ENCODE data around the gene SMCR8. TPM values are rescaled to one million over a fixed set of nuclear protein-coding genes. Genes with fewer than 3 reads are reported as not detected.

Gene SMCR8
- total RNA-seq, 1 experiment from 2014 or later, result 28.4 TPM

GRCh38 chr17:18267927-18268711 lies 47.0 kb upstream of the SMCR8 start:
- Mint-ChIP-seq H3K27ac (ENCODE audit: unreplicated experiment) (peak overlapping the region; percentile 73), H3K27me3 (ENCODE audit: insufficient read depth, unreplicated experiment) (no peaks in the 10 kb centered on the region), H3K4me3 (ENCODE audit: unreplicated experiment) (no peak overlapping the region), H3K36me3 (ENCODE audit: insufficient read depth, unreplicated experiment) (peaks cover 49% of the 10 kb centered on the region), H3K4me1 (ENCODE audit: low read depth, unreplicated experiment) (peaks cover 6% of the 10 kb centered on the region), H3K9me3 (ENCODE audit: unreplicated experiment) (no peaks in the 10 kb centered on the region)
- no peak overlapping the region for H3K4me3 ChIP-seq (ENCODE audit: low read depth, low read length)
- no peaks in the 10 kb centered on the region for H3K9me3 ChIP-seq
- no peaks in the 10 kb centered on the region for H3K36me3 ChIP-seq (ENCODE audit: control insufficient read depth, insufficient read depth, low read length)
- BruUV-seq (replicated peaks), result no TSS peak
- POLR2A ChIA-PET, result interaction anchor here (0.6 to 1.0 kb wide), 4 partner anchors 9 to 85 kb away, joined by 3 to 4 read pairs (median 3); no protein-coding TSS in a partner anchor
- DNase-seq, result no peak
- H3K4me1 ChIP-seq, result peaks cover 16% of the 10 kb centered on the region
- intact Hi-C loops (cut with micrococcal nuclease; ENCODE audit: unreplicated experiment), result no loop called here
- TF ChIP-seq CTCF (IDR thresholded peaks at IDR 0.05; ENCODE audit: insufficient read depth in 1 of 2, low read depth in 1 of 2, low read length in 1 of 2, severe bottlenecking in 1 of 2, unreplicated experiment in 1 of 2), result no peak
- H3K27me3 ChIP-seq (replicated peaks; ENCODE audit: control insufficient read depth, insufficient read depth, low read length), result no peaks in the 10 kb centered on the region
- CTCF ChIA-PET, result interaction anchor here (0.6 kb wide), 1 partner anchor 28 kb away, joined by 3 read pairs; no protein-coding TSS in a partner anchor

- Mint-ChIP-seq H3K36me3 (ENCODE audit: insufficient read depth, unreplicated experiment) (peaks cover 54% of the 10 kb centered on the region), H3K9me3 (ENCODE audit: unreplicated experiment) (no peaks in the 10 kb centered on the region), H3K4me3 (ENCODE audit: unreplicated experiment) (no peak overlapping the region), H3K27me3 (ENCODE audit: insufficient read depth, unreplicated experiment) (no peaks in the 10 kb centered on the region), H3K4me1 (ENCODE audit: low read depth, unreplicated experiment) (peaks cover 6% of the 10 kb centered on the region), H3K27ac (ENCODE audit: unreplicated experiment) (peak overlapping the region; percentile 59)
- Histone ChIP-seq H3K4me1 (peaks cover 16% of the 10 kb centered on the region), H3K36me3 (ENCODE audit: control insufficient read depth, insufficient read depth, low read length) (peaks cover 5% of the 10 kb centered on the region; the same call in 1 of the 2 replicates), H3K9me3 (no peaks in the 10 kb centered on the region), H3K27me3 (replicated peaks; ENCODE audit: control insufficient read depth, insufficient read depth, low read length) (no peaks in the 10 kb centered on the region), H3K4me3 (ENCODE audit: low read depth, low read length) (no peak overlapping the region)
- POLR2A ChIA-PET, result interaction anchor here (1.1 kb wide), 1 partner anchor 9 kb away, joined by 5 read pairs; the partner anchor contains the start of gene MIEF2
- intact Hi-C loops (cut with micrococcal nuclease; ENCODE audit: unreplicated experiment), result no loop called here
- CTCF ChIA-PET, result no interaction called here
- DNase-seq, result no peak
- no peak for TF ChIP-seq CTCF (IDR thresholded peaks at IDR 0.05; ENCODE audit: insufficient read depth in 1 of 2, low read depth in 1 of 2, low read length in 1 of 2, severe bottlenecking in 1 of 2, unreplicated experiment in 1 of 2)
- BruUV-seq (replicated peaks), result no TSS peak
Observed at GRCh38 chr17:18270046-18270931, 44.8 kb upstream of the SMCR8 start.

GRCh38 chr17:18277076-18277475 lies 38.0 kb upstream of the SMCR8 start:
- ChIA-PET POLR2A (no interaction called here), CTCF (no interaction called here)
- H3K27me3 ChIP-seq (replicated peaks; ENCODE audit: control insufficient read depth, insufficient read depth, low read length), result no peaks in the 10 kb centered on the region

More at GRCh38 chr17:18277076-18277475, 38.0 kb upstream of the SMCR8 start:
- Histone ChIP-seq H3K4me1 (no peaks in the 10 kb centered on the region), H3K4me3 (ENCODE audit: low read depth, low read length) (no peak overlapping the region), H3K9me3 (no peaks in the 10 kb centered on the region), H3K36me3 (ENCODE audit: control insufficient read depth, insufficient read depth, low read length) (peaks cover 9% of the 10 kb centered on the region)
- Mint-ChIP-seq H3K4me3 (ENCODE audit: unreplicated experiment) (no peak overlapping the region), H3K27ac (ENCODE audit: unreplicated experiment) (no peak overlapping the region), H3K27me3 (ENCODE audit: insufficient read depth, unreplicated experiment) (no peaks in the 10 kb centered on the region), H3K36me3 (ENCODE audit: insufficient read depth, unreplicated experiment) (peaks cover 83% of the 10 kb centered on the region), H3K9me3 (ENCODE audit: unreplicated experiment) (no peaks in the 10 kb centered on the region), H3K4me1 (ENCODE audit: low read depth, unreplicated experiment) (no peaks in the 10 kb centered on the region)
- intact Hi-C loops (cut with micrococcal nuclease; ENCODE audit: unreplicated experiment), result no loop called here
- DNase-seq, result no peak
- BruUV-seq (replicated peaks), result no TSS peak
- no peak for TF ChIP-seq CTCF (IDR thresholded peaks at IDR 0.05; ENCODE audit: insufficient read depth in 1 of 2, low read depth in 1 of 2, low read length in 1 of 2, severe bottlenecking in 1 of 2, unreplicated experiment in 1 of 2)
